ENCODE measurements around the gene CSF2RB. TPM values are rescaled to one million over a fixed set of nuclear protein-coding genes. Genes with fewer than 3 reads are reported as not detected.

CSF2RB gene
- polyA plus RNA-seq, 3 donors, result 2.3 to 2.6 (median 2.4) TPM

Other genes starting within 250 kb of the CSF2RB start
- not detected for gene CACNG2, start 209.9 kb upstream of the CSF2RB start, polyA plus RNA-seq (ENCODE audit: insufficient read length in 3 of 3)
- gene IFT27, start 137.5 kb upstream of the CSF2RB start, polyA plus RNA-seq (ENCODE audit: insufficient read length in 3 of 3), result 10 to 100 TPM; 42.0 to 48.9 (median 47.9) TPM
- 10 to 100 TPM in 1 of 3 donors, 1 to 10 TPM in 2; 3.7 to 11.4 (median 4.6) TPM for gene PVALB, start 96.6 kb upstream of the CSF2RB start, polyA plus RNA-seq (ENCODE audit: insufficient read length in 3 of 3)
- gene NCF4, start 52.6 kb upstream of the CSF2RB start, polyA plus RNA-seq (ENCODE audit: insufficient read length in 3 of 3), result 1 to 10 TPM; 1.5 to 2.2 (median 1.6) TPM
- 10 to 100 TPM; 38.6 to 50.3 (median 41.7) TPM for gene TST, start 105.8 kb downstream of the CSF2RB start, polyA plus RNA-seq (ENCODE audit: insufficient read length in 3 of 3)
- gene MPST, start 106.1 kb downstream of the CSF2RB start, polyA plus RNA-seq (ENCODE audit: insufficient read length in 3 of 3), result 10 to 100 TPM; 40.1 to 51.8 (median 45.6) TPM
- 10 to 100 TPM; 22.6 to 26.7 (median 24.5) TPM for gene KCTD17, start 138.1 kb downstream of the CSF2RB start, polyA plus RNA-seq (ENCODE audit: insufficient read length in 3 of 3)
- gene TMPRSS6, start 196.1 kb downstream of the CSF2RB start, polyA plus RNA-seq (ENCODE audit: insufficient read length in 3 of 3), result under 1 TPM; 0.17 to 0.21 (median 0.21) TPM
- 1 to 10 TPM in 2 of 3 donors, under 1 TPM in 1; 0.94 to 1.1 (median 1.0) TPM for gene IL2RB, start 236.3 kb downstream of the CSF2RB start, polyA plus RNA-seq (ENCODE audit: insufficient read length in 3 of 3)

Data from right renal cortex interstitium (tissue), 3 donors.